Neural cell (in vitro differentiated cells): ENCODE results near the gene ZNF785. TPM values are rescaled to one million over a fixed set of nuclear protein-coding genes. Genes with fewer than 3 reads are reported as not detected.

Experiments
- H2AFZ ChIP-seq: fragments of 200-600, 300-800 bp; sonication (generic), shearing (Covaris generic); 2 replicates; pipeline ENCODE4 v1.6.0; 2014; ENCODE audit warnings: low read depth, mild to moderate bottlenecking, antibody characterized with exemption, low read length, moderate library complexity
- H3F3A ChIP-seq: fragments of 200-600 bp; shearing (Covaris generic); 2 replicates; pipeline ENCODE4 v1.6.1; 2016; ENCODE audit warnings: mild to moderate bottlenecking, moderate library complexity, mixed read lengths, antibody characterized with exemption, low read length; ENCODE audit not compliant: insufficient read depth, poor library complexity, severe bottlenecking
- H3K27ac ChIP-seq: fragments of 200-600, 300-800 bp; sonication (generic), shearing (Covaris generic); 2 replicates; pipeline ENCODE4 v1.5.1; 2014; ENCODE audit warnings: mild to moderate bottlenecking, low read length, moderate library complexity
- H3K27me3 ChIP-seq: fragments of 300-800, 200-600 bp; sonication (generic), shearing (Covaris generic); 2 replicates; pipeline ENCODE4 v1.6.0; 2014; ENCODE audit warnings: mild to moderate bottlenecking, low read depth, low read length, moderate library complexity; ENCODE audit not compliant: insufficient read depth
- H3K36me3 ChIP-seq: fragments of 300-800, 200-600 bp; sonication (generic), shearing (Covaris generic); 2 replicates; pipeline ENCODE4 v1.5.1; 2014; ENCODE audit warnings: mild to moderate bottlenecking, antibody characterized with exemption, low read length, moderate library complexity; ENCODE audit not compliant: insufficient read depth
- H3K4me2 ChIP-seq: fragments of 300-800, 200-600 bp; sonication (generic), shearing (Covaris generic); 2 replicates; pipeline ENCODE4 v1.6.0; 2014; ENCODE audit warnings: mild to moderate bottlenecking, low read length
- H3K4me3 ChIP-seq: fragments of 300-800, 200-600 bp; sonication (generic), shearing (Covaris generic); 2 replicates; pipeline ENCODE4 v1.5.1; 2014; ENCODE audit warnings: mild to moderate bottlenecking, low read length, moderate library complexity
- H3K79me2 ChIP-seq: fragments of 200-600 bp; shearing (Covaris generic); replicated peaks from 2 replicates; pipeline ENCODE4 v1.6.0; 2014; ENCODE audit warnings: mild to moderate bottlenecking, low read length, moderate library complexity; ENCODE audit not compliant: insufficient read depth
- H3K9ac ChIP-seq: fragments of 300-800, 200-600 bp; sonication (generic), shearing (Covaris generic); 2 replicates; pipeline ENCODE4 v1.6.1; 2016; ENCODE audit warnings: mild to moderate bottlenecking, low read length, mixed read lengths
- H3K9me2 ChIP-seq: fragments of 200-600 bp; shearing (Covaris generic); 2 replicates; pipeline ENCODE4 v1.6.1; 2016; ENCODE audit warnings: mild to moderate bottlenecking, low read length, mixed read lengths; ENCODE audit not compliant: insufficient read depth
- H3K9me3 ChIP-seq: fragments of 200-600, 300-800 bp; sonication (generic), shearing (Covaris generic); 2 replicates; pipeline ENCODE4 v1.6.1; 2016; ENCODE audit warnings: mild to moderate bottlenecking, mixed run types, low read length, moderate library complexity, mixed read lengths
- H4K20me1 ChIP-seq: fragments of 200-600 bp; shearing (Covaris generic); 2 replicates; pipeline ENCODE4 v1.6.1; 2016; ENCODE audit warnings: mild to moderate bottlenecking, mixed run types; ENCODE audit not compliant: insufficient read depth
- EP300 ChIP-seq: fragments of 450-650 bp; conservative IDR thresholded peaks from 2 replicates; pipeline ENCODE4 v1.6.1; 2014; ENCODE audit warnings: antibody characterized with exemption, mild to moderate bottlenecking, moderate library complexity; ENCODE audit not compliant: poor library complexity, severe bottlenecking
- EZH2 ChIP-seq: fragments of 200-600, 300-800 bp; shearing (Covaris generic), sonication (generic); IDR thresholded peaks from 2 replicates; pipeline ENCODE4 v1.6.1; 2014; ENCODE audit warnings: antibody characterized with exemption, low read length, borderline replicate concordance, mild to moderate bottlenecking; ENCODE audit not compliant: insufficient read depth, poor library complexity, severe bottlenecking
- MXI1 ChIP-seq: fragments of 450-650 bp; conservative IDR thresholded peaks from 2 replicates; pipeline ENCODE4 v1.6.1; 2014; ENCODE audit warnings: antibody characterized with exemption, mild to moderate bottlenecking; ENCODE audit not compliant: poor library complexity, severe bottlenecking
- POLR2AphosphoS5 ChIP-seq: IDR thresholded peaks from 2 replicates; pipeline ENCODE4 v1.6.1; 2012
- RAD21 ChIP-seq: fragments of 450-650 bp; conservative IDR thresholded peaks from 2 replicates; pipeline ENCODE4 v1.6.1; 2014; ENCODE audit warnings: antibody characterized with exemption, mild to moderate bottlenecking, moderate library complexity
- REST ChIP-seq: IDR thresholded peaks from 2 replicates; pipeline ENCODE4 v1.6.1; 2012; ENCODE audit warnings: borderline replicate concordance
- TAF1 ChIP-seq: IDR thresholded peaks from 2 replicates; pipeline ENCODE4 v1.6.1; 2012; ENCODE audit warnings: low read depth
- polyA plus RNA-seq: library from polyadenylated mRNA; depleted of rRNA; stranded (reverse); fragments of >200 nt; gene quantifications from 2 replicates; pipeline ENCODE4 v1.2.3, GENCODE V29; 2014

Gene ZNF785
- polyA plus RNA-seq, 1 donor from 2014 or later = 26.4 TPM

GRCh38 chr16:30534368-30535105 is 51.0 kb downstream of the ZNF785 start, which contains the start of gene ZNF747:
Gene ZNF747 (minus strand): TSS chr16:30534858. CDS start chr16:30534679, 179 bp downstream.
- no peaks in the 10 kb centered on the region for H3K9me2 ChIP-seq
- no peaks in the 10 kb centered on the region for H3K36me3 ChIP-seq
- H3K9ac ChIP-seq = peak within 1 kb of the TSS; percentile 86

GRCh38 chr16:30533748-30534367 is 51.6 kb downstream of the ZNF785 start:
- Histone ChIP-seq H3K36me3 (no peaks in the 10 kb centered on the region), H3K27ac (peak overlapping the region; percentile 87), H3K9me3 (no peaks in the 10 kb centered on the region), H3K9me2 (no peaks in the 10 kb centered on the region), H3K4me3 (peak overlapping the region; percentile 78), H2AFZ (peak overlapping the region; percentile 98), H3K4me2 (no peak overlapping the region), H3K27me3 (no peaks in the 10 kb centered on the region), H4K20me1 (no peaks in the 10 kb centered on the region), H3K9ac (peak overlapping the region; percentile 86), H3K79me2 (peaks cover 11% of the 10 kb centered on the region), H3F3A (peaks cover 6% of the 10 kb centered on the region)
- TF ChIP-seq REST = no peak

More at GRCh38 chr16:30534368-30535105, 51.0 kb downstream of the ZNF785 start, which contains the start of gene ZNF747:
- TF ChIP-seq TAF1 (no peak), POLR2AphosphoS5 (peak; percentile 89)
- no peaks in the 10 kb centered on the region for H3K27me3 ChIP-seq
- peak within 1 kb of the TSS; percentile 87 for H3K27ac ChIP-seq
- no peaks in the 10 kb centered on the region for H4K20me1 ChIP-seq
- peaks cover 11% of the 10 kb centered on the region for H3K79me2 ChIP-seq
- peak within 1 kb of the TSS; percentile 71 for H3K4me2 ChIP-seq
- H3F3A ChIP-seq = peaks cover 6% of the 10 kb centered on the region
- no peaks in the 10 kb centered on the region for H3K9me3 ChIP-seq
- H3K4me3 ChIP-seq = peak within 1 kb of the TSS; percentile 78
- peak within 1 kb of the TSS; percentile 98 for H2AFZ ChIP-seq

GRCh38 chr16:30533146-30533522 is 52.4 kb downstream of the ZNF785 start:
- H4K20me1 ChIP-seq = no peaks in the 10 kb centered on the region
- H3K27ac ChIP-seq = no peak overlapping the region
- no peaks in the 10 kb centered on the region for H3K9me2 ChIP-seq
- no peak overlapping the region for H3K4me2 ChIP-seq
- peaks cover 6% of the 10 kb centered on the region for H3F3A ChIP-seq
- no peak overlapping the region for H2AFZ ChIP-seq
- no peaks in the 10 kb centered on the region for H3K9me3 ChIP-seq
- no peak overlapping the region for H3K4me3 ChIP-seq
- TF ChIP-seq RAD21 (no peak), MXI1 (no peak), EP300 (no peak), EZH2 (no peak)
- no peaks in the 10 kb centered on the region for H3K36me3 ChIP-seq
- H3K9ac ChIP-seq = no peak overlapping the region
- no peaks in the 10 kb centered on the region for H3K27me3 ChIP-seq
- peaks cover 11% of the 10 kb centered on the region for H3K79me2 ChIP-seq
